ENCODE measurements around the gene ZNF431. TPM values are rescaled to one million over a fixed set of nuclear protein-coding genes. Genes with fewer than 3 reads are reported as not detected.

ZNF431 gene
- total and polyA plus RNA-seq, 2 donors (not counting 3 experiments of a cell fraction or from before 2014, with no cell fraction given) = 3.5 to 12.0 TPM

DNA sequence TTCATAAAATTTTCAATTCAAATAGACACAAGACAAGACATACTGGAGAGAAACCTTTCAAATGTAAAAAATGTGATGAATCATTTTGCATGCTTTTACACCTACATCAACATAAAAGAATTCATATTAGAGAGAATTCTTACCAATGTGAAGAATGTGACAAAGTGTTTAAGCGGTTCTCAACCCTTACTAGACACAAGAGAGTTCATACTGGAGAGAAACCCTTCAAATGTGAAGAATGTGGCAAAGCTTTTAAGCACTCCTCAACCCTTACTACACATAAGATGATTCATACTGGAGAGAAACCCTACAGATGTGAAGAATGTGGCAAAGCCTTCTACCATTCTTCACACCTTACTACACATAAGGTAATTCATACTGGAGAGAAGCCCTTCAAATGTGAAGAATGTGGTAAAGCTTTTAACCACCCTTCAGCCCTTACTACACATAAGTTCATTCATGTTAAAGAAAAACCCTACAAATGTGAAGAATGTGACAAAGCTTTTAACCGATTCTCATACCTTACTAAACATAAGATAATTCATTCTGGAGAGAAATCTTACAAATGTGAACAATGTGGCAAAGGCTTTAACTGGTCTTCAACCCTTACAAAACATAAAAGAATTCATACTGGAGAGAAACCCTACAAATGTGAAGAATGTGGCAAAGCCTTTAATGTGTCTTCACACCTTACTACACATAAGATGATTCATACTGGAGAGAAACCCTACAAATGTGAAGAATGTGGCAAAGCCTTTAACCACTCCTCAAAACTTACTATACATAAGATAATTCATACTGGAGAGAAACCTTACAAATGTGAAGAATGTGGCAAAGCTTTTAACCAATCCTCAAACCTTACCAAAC lies 24.6 kb upstream of the ZNF431 start:
- POLR2A ChIA-PET = no interaction called here
- dilution Hi-C loops (cut with MboI; ENCODE audit: extremely low pct_ligation_motif_present, low sequenced_read_pairs) (no loop called here), intact Hi-C loops (cut with micrococcal nuclease) (no loop called here)
- H3K27me3 ChIP-seq (ENCODE audit: control insufficient read depth in 2 of 2, insufficient read depth in 2 of 2, low read length in 2 of 2) = no peaks in the 10 kb centered on the region
- TF ChIP-seq MYC (IDR thresholded peaks at IDR 0.05; ENCODE audit: low read depth, low read length) = no peak
- TF ChIP-seq, protein P1, sequence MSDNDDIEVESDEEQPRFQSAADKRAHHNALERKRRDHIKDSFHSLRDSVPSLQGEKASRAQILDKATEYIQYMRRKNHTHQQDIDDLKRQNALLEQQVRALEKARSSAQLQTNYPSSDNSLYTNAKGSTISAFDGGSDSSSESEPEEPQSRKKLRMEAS (IDR thresholded peaks at IDR 0.05; ENCODE audit: insufficient read depth, insufficient read length) = no peak
- TF ChIP-seq EZH2 (IDR thresholded peaks at IDR 0.05; ENCODE audit: borderline replicate concordance, low read depth, low read length, severe bottlenecking) = no peak
- no peak for TF ChIP-seq CTCF (IDR thresholded peaks at IDR 0.05; ENCODE audit: extremely low read depth in 1 of 2, insufficient read depth in 1 of 2, low read depth in 1 of 2, low read length in 2 of 2)
- TF ChIP-seq FOS (IDR thresholded peaks at IDR 0.05; ENCODE audit: borderline replicate concordance, insufficient read depth, low read length) = no peak
- no peak for TF ChIP-seq JUN (IDR thresholded peaks at IDR 0.05; ENCODE audit: borderline replicate concordance, insufficient read depth, insufficient read length, low read depth)
- no peak for TF ChIP-seq POLR2A (IDR thresholded peaks at IDR 0.05; ENCODE audit: low read depth, low read length)
- no peak for TF ChIP-seq GATA2 (IDR thresholded peaks at IDR 0.05; ENCODE audit: insufficient read depth, insufficient read length, low read depth, low read length)
- no peak for TF ChIP-seq POLR2AphosphoS5 (IDR thresholded peaks at IDR 0.05; ENCODE audit: insufficient read depth, low read depth, low read length)
- no peak overlapping the region for H3K4me2 ChIP-seq (ENCODE audit: insufficient read depth, low read length)
- BruUV-seq (replicated peaks) = no TSS peak
- no peaks in the 10 kb centered on the region for H3K9me1 ChIP-seq (replicated peaks; ENCODE audit: control insufficient read depth, extremely low read depth, insufficient read depth, low read length)
- no peaks in the 10 kb centered on the region for H3K4me1 ChIP-seq (ENCODE audit: control insufficient read depth, extremely low read depth, insufficient read depth, low read length)
- no peaks in the 10 kb centered on the region for H4K20me1 ChIP-seq (replicated peaks; ENCODE audit: control insufficient read depth, extremely low read depth, insufficient read depth, low read length)
- H3K4me3 ChIP-seq (replicated peaks in 1 of 3; ENCODE audit: insufficient read depth in 1 of 3, low read depth in 1 of 3, low read length in 3 of 3) = no peak overlapping the region
- CTCF ChIA-PET = no interaction called here
- no peaks in the 10 kb centered on the region for H3K9me3 ChIP-seq (replicated peaks; ENCODE audit: control insufficient read depth, insufficient read depth, low read length)
- no peak overlapping the region for H2AFZ ChIP-seq (ENCODE audit: low read depth, low read length)
- H3K79me2 ChIP-seq (ENCODE audit: control insufficient read depth, insufficient read depth, low read length) = no peaks in the 10 kb centered on the region
- no peak overlapping the region for H3K9ac ChIP-seq (replicated peaks; ENCODE audit: extremely low read depth, insufficient read depth, low read length)
- FAIRE-seq = no peak
- H3K36me3 ChIP-seq (ENCODE audit: control insufficient read depth in 2 of 2, extremely low read depth in 1 of 2, insufficient read depth in 2 of 2, low read length in 2 of 2) = peaks cover 0 to 5% of the 10 kb centered on the region in 2 experiments
- no peak overlapping the region for H3K27ac ChIP-seq (ENCODE audit: insufficient read depth, low read depth, low read length)
- DNase-seq (ENCODE audit: low read depth, low spot score) = no peak

Measured in endothelial cell of umbilical vein (primary cell).